SJSA1 (cell line): ENCODE measurements around the gene RSPRY1. TPM values are rescaled to one million over a fixed set of nuclear protein-coding genes. Genes with fewer than 3 reads are reported as not detected.
A peak's percentile ranks its signal among the peaks of the same experiment; 100 is the strongest.

ENCODE experiments used
- DNase-seq, 2 experiments: peaks; one replicate each; pipeline ENCODE4 v3.0.0-alpha.2; 2015 to 2020; ENCODE audit warnings: low spot score in 2 of 2, low read depth in 1 of 2
- H3K27ac ChIP-seq: fragments of 250-450 bp; sonication (Bioruptor Pico); 2 replicates; pipeline ENCODE4 v1.5.1; 2020; ENCODE audit warnings: mild to moderate bottlenecking, moderate library complexity
- H3K27me3 ChIP-seq: fragments of 250-450 bp; sonication (Bioruptor Pico); replicated peaks from 2 replicates; pipeline ENCODE4 v1.5.1; 2020; ENCODE audit warnings: mild to moderate bottlenecking, moderate library complexity
- H3K36me3 ChIP-seq: fragments of 250-450 bp; sonication (Bioruptor Pico); 2 replicates; pipeline ENCODE4 v1.5.1; 2020; ENCODE audit warnings: mild to moderate bottlenecking
- H3K4me1 ChIP-seq: fragments of 250-450 bp; sonication (Bioruptor Pico); replicated peaks from 2 replicates; pipeline ENCODE4 v1.6.1; 2021; ENCODE audit warnings: mild to moderate bottlenecking
- H3K4me3 ChIP-seq: fragments of 250-450 bp; sonication (Bioruptor Pico); 2 replicates; pipeline ENCODE4 v1.5.1; 2020; ENCODE audit warnings: mild to moderate bottlenecking
- H3K9me3 ChIP-seq: fragments of 250-450 bp; sonication (Bioruptor Pico); replicated peaks from 2 replicates; pipeline ENCODE4 v1.5.1; 2020; ENCODE audit warnings: mild to moderate bottlenecking
- total RNA-seq: library from RNA; depleted of rRNA; stranded (reverse); fragments of >200 nt; shearing (Covaris generic); gene quantifications from 2 replicates; pipeline ENCODE4 v1.2.3, GENCODE V29; 2014

The RSPRY1 gene
- total RNA-seq, 1 experiment from 2014 or later, result 40.2 TPM

DNA sequence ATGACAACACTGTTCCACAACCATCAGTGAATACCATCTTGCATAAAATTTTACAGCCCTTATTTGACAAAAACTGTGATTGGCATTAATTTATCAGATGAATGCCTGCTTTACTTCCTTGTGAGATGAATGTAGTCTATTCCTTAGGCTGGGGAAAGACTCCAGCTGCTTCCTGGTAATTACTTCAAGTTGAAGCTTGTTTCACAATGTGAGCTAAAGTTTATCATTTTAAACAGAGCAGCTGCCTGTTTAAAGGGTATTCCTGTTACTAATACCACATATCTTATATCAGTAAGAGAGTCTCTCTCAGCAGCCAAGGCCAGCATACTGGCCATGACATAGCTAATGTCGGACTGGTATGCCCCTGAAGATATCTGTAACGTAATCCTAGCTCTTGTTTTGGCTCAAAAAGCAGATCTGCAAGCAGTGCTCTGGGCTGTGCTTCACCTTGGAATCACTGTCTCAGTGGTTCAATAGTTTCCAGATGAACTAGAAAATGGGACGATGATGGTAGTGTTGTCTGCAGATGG, 45.8 kb downstream of the RSPRY1 start:
- no peak for DNase-seq
- no peaks in the 10 kb centered on the region; the same call in 1 of the 2 replicates for H3K4me1 ChIP-seq
- H3K9me3 ChIP-seq, result no peaks in the 10 kb centered on the region
- no peaks in the 10 kb centered on the region for H3K27me3 ChIP-seq
- peaks cover 91% of the 10 kb centered on the region for H3K36me3 ChIP-seq
- no peak overlapping the region for H3K27ac ChIP-seq
- H3K4me3 ChIP-seq, result no peak overlapping the region

DNA sequence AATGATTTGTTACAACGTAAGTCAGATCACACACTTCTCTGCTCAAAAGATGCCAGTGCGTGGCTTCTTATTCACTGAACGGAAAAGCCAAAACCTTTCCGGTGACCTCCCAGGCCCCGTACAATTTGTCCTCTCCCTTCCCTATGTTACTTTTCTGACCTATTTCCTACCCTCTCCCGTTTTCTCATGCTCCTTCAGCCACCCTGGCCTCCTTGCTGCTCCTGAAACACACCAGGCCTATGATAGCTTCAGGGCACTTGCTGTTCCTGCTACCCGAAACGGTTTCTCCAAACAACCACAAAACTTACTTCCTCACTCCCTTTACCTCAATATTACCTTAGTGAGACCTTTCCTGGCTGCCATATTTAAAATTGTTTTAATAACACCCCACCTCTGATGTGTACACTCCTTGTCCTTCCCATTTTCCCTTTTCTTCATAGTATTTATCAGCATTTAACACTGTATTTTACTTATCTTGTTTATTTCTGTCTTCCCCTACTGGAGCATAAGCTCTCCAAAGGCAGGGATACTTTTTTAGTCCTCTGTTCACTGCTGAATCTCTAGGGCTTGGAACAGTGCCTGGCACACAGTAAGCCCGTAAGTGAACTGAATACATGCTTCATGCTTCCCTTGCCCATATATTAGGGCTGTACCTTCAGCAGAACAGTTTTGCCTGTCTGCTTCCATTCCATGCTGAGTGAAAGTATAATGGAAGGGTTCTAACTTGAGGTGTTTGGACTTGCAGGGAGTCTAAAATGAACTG, 48.0 kb downstream of the RSPRY1 start:
- no peak for DNase-seq
- no peak overlapping the region for H3K27ac ChIP-seq
- no peaks in the 10 kb centered on the region; the same call in 1 of the 2 replicates for H3K4me1 ChIP-seq
- peaks cover 94% of the 10 kb centered on the region for H3K36me3 ChIP-seq
- H3K27me3 ChIP-seq, result no peaks in the 10 kb centered on the region
- no peaks in the 10 kb centered on the region for H3K9me3 ChIP-seq
- no peak overlapping the region for H3K4me3 ChIP-seq

DNA sequence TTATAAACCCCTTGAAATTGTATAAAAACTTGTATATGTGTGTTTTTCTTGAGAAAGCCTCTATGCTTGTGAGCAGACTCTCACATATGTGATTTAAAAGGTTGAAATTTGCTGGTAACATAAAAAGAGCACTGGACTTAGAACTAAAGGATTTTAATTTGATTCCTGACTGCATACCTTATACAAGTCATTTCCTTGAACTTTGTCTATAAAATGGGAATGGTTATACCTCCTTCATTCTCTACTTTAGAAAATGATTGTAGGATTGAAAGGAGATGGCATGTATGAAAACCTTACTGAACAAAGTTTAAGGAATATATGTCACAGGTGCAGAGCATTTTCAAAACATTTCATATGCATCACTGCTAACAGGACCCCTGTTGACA, 48.6 kb downstream of the RSPRY1 start:
- H3K9me3 ChIP-seq, result no peaks in the 10 kb centered on the region
- no peaks in the 10 kb centered on the region for H3K27me3 ChIP-seq
- no peak overlapping the region for H3K27ac ChIP-seq
- H3K4me3 ChIP-seq, result no peak overlapping the region
- DNase-seq, result no peak
- H3K4me1 ChIP-seq, result no peaks in the 10 kb centered on the region; the same call in 1 of the 2 replicates
- H3K36me3 ChIP-seq, result peaks cover 94% of the 10 kb centered on the region

DNA sequence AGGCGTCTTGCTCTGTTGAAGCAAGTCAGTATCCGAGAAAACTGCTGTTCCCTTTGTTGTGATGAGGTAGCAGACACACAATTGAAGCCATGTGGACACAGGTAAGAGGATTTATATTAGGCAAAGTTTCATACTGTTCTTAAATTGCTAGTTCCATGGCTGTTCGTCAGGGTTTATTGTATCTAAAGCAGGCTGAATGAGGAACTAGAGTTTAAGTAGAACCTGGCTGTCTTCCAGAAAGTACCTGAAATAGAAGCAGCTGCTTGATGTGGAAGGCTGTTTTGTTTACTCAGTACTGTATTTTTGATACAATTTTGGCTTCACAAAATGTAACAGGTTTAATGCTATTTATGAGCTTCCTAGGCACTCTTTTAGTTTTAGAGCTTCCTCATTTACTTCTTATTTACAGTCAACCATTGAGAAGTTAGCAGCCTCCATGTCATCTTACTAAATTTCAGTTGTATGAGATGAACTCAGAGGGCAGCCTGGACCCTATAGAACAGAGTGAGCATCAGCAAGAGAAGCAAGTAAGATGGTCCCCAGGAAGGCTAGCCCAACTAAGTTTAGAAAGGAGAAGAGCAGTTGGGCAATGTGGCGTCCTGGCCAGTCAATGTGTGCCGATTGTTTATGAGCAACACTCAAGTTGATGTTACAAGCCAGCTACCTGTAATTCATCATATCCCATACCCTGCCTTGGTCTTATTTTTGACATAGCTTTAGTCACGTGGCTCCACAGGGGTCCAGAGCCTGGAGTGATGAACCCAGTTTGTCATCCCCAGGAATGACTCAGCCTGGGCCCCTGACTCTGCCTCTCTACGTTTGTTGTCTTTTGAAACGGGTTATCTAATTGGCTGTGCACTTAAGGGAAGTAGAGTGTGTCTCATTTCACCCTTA, 49.2 kb downstream of the RSPRY1 start:
- no peaks in the 10 kb centered on the region for H3K9me3 ChIP-seq
- peaks cover 92% of the 10 kb centered on the region for H3K36me3 ChIP-seq
- H3K4me1 ChIP-seq, result no peaks in the 10 kb centered on the region; the same call in 1 of the 2 replicates
- no peak overlapping the region for H3K4me3 ChIP-seq
- H3K27me3 ChIP-seq, result no peaks in the 10 kb centered on the region
- H3K27ac ChIP-seq, result no peak overlapping the region
- DNase-seq, result peak; percentile 34 to 53

DNA sequence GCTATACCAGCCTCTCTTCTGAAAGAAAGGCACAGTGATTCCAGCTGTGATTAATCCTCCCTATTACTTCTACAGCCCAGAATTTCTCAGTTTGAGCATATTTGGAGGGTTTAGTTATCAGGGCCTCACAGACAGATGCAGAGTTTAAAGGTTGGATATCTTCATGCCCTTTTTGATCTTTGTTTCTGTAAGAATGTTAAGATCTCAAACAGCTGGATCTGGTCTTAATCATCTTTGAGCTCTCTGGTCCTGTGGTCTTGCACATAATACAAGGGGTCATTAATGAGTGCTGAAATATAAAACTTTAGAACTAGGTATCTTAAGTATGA, 49.9 kb downstream of the RSPRY1 start:
- no peak overlapping the region for H3K27ac ChIP-seq
- H3K4me1 ChIP-seq, result no peaks in the 10 kb centered on the region; the same call in 1 of the 2 replicates
- H3K9me3 ChIP-seq, result no peaks in the 10 kb centered on the region
- no peak overlapping the region for H3K4me3 ChIP-seq
- H3K36me3 ChIP-seq, result peaks cover 86% of the 10 kb centered on the region
- no peaks in the 10 kb centered on the region for H3K27me3 ChIP-seq
- DNase-seq, result no peak

DNA sequence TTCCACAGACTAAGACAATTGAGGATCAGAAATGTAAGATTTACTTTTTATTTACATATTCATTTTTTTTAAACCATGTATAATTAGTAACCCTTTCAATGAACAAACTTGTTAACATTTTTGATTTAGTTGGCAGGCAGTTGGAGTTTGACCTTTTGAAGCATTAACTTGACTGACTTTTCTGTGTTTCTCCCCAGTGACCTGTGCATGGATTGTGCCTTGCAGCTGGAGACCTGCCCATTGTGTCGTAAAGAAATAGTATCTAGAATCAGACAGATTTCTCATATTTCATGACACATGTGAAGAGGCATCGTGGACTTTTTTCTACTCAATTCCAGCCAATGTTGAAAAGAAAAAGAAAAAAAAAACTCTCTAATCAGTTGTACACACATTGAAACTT, 52.6 kb downstream of the RSPRY1 start:
- Histone ChIP-seq H3K27ac (no peak overlapping the region), H3K36me3 (peaks cover 59% of the 10 kb centered on the region), H3K27me3 (no peaks in the 10 kb centered on the region), H3K9me3 (no peaks in the 10 kb centered on the region), H3K4me1 (no peaks in the 10 kb centered on the region; the same call in 1 of the 2 replicates), H3K4me3 (no peak overlapping the region)
- DNase-seq, result no peak

DNA sequence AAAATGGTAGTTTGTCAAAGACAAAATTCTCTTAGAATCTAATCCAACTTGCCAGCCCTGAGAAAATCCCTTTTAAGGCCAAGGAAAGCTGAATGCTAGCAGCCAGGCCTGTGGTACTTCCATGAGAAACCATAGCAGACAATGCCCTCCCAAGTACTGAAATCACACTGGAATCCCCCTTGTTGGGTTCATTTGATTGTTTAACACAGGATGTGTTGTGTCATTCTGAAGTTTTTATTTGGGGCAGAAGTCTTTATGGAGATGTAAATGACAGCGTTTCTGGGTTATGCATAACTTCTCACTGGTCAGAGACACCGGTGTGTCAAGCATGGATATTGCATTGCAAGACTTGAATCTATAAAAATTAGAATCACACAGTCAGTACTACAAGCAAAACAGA, 53.0 kb downstream of the RSPRY1 start:
- Histone ChIP-seq H3K4me1 (peaks cover under 1% of the 10 kb centered on the region; the same call in 1 of the 2 replicates), H3K27me3 (no peaks in the 10 kb centered on the region), H3K27ac (no peak overlapping the region), H3K9me3 (no peaks in the 10 kb centered on the region), H3K4me3 (no peak overlapping the region), H3K36me3 (peaks cover 55% of the 10 kb centered on the region)
- DNase-seq, result no peak

DNA sequence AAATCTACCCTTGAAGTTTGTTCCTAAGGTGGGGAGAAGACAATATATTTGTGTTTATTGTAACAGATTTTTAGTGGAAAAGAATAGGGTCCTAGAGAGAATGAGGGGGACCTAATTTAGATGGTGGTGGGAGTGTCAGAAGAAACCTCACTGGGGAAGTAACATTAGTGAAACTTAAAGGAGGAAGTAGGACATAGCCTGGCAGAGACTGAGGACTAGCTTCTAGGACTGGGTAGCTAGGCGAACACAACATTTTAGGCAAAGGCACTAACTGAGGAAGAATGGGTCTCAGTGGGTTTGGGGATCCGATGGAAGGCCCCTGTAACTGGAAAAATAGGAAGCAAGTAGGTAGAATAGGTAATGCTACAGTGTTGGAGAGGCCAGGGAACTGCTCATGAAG, 54.7 kb downstream of the RSPRY1 start:
- no peak for DNase-seq
- H3K27ac ChIP-seq, result no peak overlapping the region
- H3K4me1 ChIP-seq, result peaks cover 5% of the 10 kb centered on the region; the same call in 1 of the 2 replicates
- H3K27me3 ChIP-seq, result no peaks in the 10 kb centered on the region
- H3K4me3 ChIP-seq, result no peak overlapping the region
- H3K9me3 ChIP-seq, result no peaks in the 10 kb centered on the region
- peaks cover 37% of the 10 kb centered on the region for H3K36me3 ChIP-seq

DNA sequence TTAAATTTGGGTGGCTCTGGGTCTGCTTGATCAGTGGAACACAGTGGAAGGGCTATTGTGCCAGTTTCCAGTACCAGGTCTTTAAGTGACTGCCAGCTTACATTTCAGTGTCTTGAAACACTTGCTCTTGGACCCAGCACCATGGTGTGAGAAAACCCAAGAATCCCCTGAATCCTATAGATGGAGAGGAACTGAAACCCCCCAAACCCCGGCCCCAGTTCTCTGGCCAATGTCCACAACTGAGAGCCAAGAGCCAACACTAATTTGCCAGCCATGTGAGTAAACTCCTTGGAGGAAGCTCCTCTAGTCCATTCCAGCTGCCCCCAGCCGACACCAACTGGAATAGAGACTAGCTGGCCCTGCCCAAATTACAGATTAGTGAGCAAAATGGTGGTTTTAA, 56.5 kb downstream of the RSPRY1 start:
- Histone ChIP-seq H3K27me3 (no peaks in the 10 kb centered on the region), H3K4me3 (no peak overlapping the region), H3K36me3 (peaks cover 33% of the 10 kb centered on the region), H3K27ac (no peak overlapping the region), H3K9me3 (no peaks in the 10 kb centered on the region), H3K4me1 (peaks cover 5% of the 10 kb centered on the region; the same call in 1 of the 2 replicates)
- no peak for DNase-seq

DNA sequence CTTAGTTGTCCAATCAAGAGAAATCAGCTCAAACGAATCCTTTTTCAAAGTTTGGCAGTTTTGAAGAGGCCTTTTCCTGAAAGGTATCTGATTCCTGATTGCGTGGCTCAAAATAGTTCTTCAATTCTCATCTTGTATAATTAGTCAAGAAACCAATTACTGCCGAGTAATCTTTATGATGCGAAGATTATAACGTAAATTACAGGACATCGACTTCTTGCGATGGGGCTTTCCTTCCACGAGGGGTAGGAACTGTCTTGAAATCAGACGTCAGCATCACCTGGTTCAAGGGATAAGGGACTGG, 58.3 kb downstream of the RSPRY1 start:
- H3K4me1 ChIP-seq, result peaks cover 5% of the 10 kb centered on the region; the same call in 1 of the 2 replicates
- H3K9me3 ChIP-seq, result no peaks in the 10 kb centered on the region
- peaks cover 29% of the 10 kb centered on the region for H3K36me3 ChIP-seq
- peak overlapping the region; percentile 7 for H3K27ac ChIP-seq
- peak overlapping the region; percentile 58 for H3K4me3 ChIP-seq
- no peak for DNase-seq
- no peaks in the 10 kb centered on the region for H3K27me3 ChIP-seq

DNA sequence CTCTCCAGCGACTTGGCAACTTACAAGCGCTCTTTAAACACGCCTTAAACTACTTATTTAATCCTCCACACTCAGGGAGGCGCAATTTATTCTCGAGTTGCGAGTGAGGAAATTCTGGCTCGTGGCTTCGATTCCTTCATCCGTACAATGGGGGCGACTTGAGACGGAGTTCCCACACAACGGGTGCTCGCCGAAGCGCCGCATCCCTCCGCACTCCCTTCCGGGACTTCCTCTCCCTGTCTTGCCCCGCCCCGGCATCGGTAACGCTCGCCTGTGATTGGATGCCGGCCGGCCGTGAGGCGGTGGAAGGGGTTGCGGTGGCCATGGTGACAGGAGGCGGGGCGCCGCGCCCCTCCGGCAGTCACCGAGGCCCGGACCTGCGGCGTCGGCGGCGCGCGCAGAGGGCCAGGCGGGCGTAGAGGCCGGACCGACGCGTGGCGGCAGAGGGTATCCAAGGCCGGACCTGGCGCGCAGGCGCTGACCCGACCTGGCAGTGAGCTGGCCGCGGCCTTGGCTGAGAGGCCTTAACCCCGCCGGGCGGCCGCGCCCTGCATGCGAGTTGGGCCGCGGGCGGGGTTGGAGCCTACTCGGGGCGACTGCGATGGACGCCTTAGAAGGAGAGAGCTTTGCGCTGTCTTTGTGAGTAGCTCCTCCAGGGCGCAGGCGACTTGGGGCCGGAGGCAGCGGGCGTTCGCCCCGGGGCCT, 58.8 kb downstream of the RSPRY1 start, which contains the start of gene ARL2BP:
Gene ARL2BP, plus strand, starts transcription at position 493 of the 705 bp plus-strand sequence. Its CDS starts 109 bp downstream, at position 602.
- H3K27ac ChIP-seq, result peak within 1 kb of the TSS; percentile 42
- H3K9me3 ChIP-seq, result no peaks in the 10 kb centered on the region
- DNase-seq, result peak; percentile 99
- no peaks in the 10 kb centered on the region for H3K27me3 ChIP-seq
- H3K36me3 ChIP-seq, result peaks cover 30% of the 10 kb centered on the region
- H3K4me3 ChIP-seq, result peak within 1 kb of the TSS; percentile 58
- peaks cover 5% of the 10 kb centered on the region; the same call in 1 of the 2 replicates for H3K4me1 ChIP-seq

DNA sequence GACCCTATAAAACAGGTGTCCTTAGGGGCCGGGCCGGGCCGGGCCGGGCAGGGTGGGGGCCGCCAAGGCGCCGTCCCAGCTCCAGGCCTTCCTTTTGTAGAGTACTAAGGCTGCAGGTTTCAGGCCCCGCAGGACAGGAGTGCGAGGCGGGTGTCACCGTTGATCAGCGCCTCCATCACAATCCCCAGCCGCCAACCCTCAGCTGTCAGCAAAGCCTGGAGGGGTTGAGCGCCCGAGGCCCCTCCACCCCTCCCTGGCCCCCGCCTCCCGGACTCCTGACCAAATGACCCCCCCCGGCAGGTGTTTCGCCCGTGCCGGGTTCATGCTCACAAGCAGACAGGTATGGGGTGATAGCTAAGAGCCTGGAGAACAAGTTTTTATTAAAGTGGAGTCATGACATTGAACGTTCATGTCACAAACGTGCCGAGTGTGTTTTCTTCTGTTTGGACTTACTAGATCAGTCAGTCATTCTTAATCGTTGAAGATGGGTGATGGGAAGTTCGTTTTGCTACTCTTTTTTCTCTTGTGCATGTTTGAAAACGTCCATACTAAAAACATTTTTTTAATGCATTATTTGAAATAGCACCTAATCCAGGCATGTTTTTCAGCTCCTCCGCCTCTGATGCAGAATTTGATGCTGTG, 59.5 kb downstream of the RSPRY1 start:
- Histone ChIP-seq H3K27me3 (no peaks in the 10 kb centered on the region), H3K27ac (peak overlapping the region; percentile 42), H3K4me1 (peaks cover 5% of the 10 kb centered on the region; the same call in 1 of the 2 replicates), H3K4me3 (peak overlapping the region; percentile 58), H3K36me3 (peaks cover 30% of the 10 kb centered on the region), H3K9me3 (no peaks in the 10 kb centered on the region)
- no peak for DNase-seq

DNA sequence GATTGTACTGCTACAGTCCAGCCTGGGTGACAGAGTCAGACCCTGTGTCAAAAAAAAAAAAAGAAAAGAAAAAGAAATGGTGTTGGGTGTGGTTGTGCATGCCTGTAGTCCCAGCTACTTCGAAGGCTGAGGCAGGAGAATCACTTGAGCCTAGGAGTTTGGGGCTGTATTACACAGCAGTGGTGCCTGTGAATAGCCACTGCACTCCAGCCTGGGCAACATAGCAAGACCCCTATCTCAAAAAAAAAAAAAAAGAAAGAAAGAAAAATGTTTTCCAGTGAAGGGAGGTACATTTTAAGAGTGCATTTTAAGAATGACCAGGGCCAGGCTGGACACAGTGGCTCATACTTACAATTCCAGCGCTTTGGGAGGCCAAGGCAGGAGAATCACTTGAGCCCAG, 65.2 kb downstream of the RSPRY1 start:
- H3K27me3 ChIP-seq, result no peaks in the 10 kb centered on the region
- no peak for DNase-seq
- H3K4me1 ChIP-seq, result no peaks in the 10 kb centered on the region
- no peak overlapping the region for H3K4me3 ChIP-seq
- no peak overlapping the region for H3K27ac ChIP-seq
- H3K9me3 ChIP-seq, result no peaks in the 10 kb centered on the region
- H3K36me3 ChIP-seq, result peaks cover 53% of the 10 kb centered on the region
